ENCODE results near the gene DLL4. TPM values are rescaled to one million over a fixed set of nuclear protein-coding genes. Genes with fewer than 3 reads are reported as not detected.

DLL4 gene
- total RNA-seq, 1 donor from 2014 or later = 11.6 TPM

GRCh38 chr15:40976819-40977218 lies 47.7 kb downstream of the DLL4 start:
- DNase-seq (no peak), ATAC-seq (no peak)
- intact Hi-C loops (cut with micrococcal nuclease) = no loop called here

GRCh38 chr15:40978141-40978540 lies 49.0 kb downstream of the DLL4 start:
- DNase-seq (no peak), ATAC-seq (peak; percentile 46)
- intact Hi-C loops (cut with micrococcal nuclease) = no loop called here

GRCh38 chr15:40978562-40978961 lies 49.4 kb downstream of the DLL4 start:
- ATAC-seq = no peak
- intact Hi-C loops (cut with micrococcal nuclease) = no loop called here
- DNase-seq = no peak

DNA sequence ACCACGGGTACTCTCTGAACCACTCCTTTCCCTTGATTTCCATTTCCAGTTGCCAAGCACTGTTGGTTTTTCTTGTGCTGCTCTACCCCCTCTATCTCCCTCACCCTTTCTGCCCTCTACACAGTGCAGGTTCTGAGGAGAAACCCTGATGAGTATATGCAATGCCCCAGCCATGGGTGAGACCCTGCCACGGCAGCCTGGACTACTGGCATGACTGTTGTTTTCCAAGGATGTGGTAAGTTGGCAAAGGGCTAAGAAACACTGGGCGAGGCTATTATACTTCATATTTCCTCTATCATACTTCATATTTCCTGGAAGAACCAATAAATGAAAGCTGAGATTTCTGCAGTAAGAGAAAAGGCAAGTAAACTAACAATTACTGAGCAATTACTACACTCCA lies 52.0 kb downstream of the DLL4 start:
- ATAC-seq (no peak), DNase-seq (no peak)
- intact Hi-C loops (cut with micrococcal nuclease) = no loop called here

GRCh38 chr15:40982855-40983254 lies 53.7 kb downstream of the DLL4 start:
- intact Hi-C loops (cut with micrococcal nuclease) = no loop called here
- ATAC-seq = no peak
- DNase-seq = no peak

- intact Hi-C loops (cut with micrococcal nuclease) = no loop called here
- ATAC-seq (no peak), DNase-seq (no peak)
Observed at GRCh38 chr15:40984406-40984805, 55.3 kb downstream of the DLL4 start.

GRCh38 chr15:40984964-40985363 lies 55.8 kb downstream of the DLL4 start:
- DNase-seq = no peak
- intact Hi-C loops (cut with micrococcal nuclease) = no loop called here
- no peak for ATAC-seq

- DNase-seq = no peak
- intact Hi-C loops (cut with micrococcal nuclease) = no loop called here
- no peak for ATAC-seq
Observed at GRCh38 chr15:40985541-40986330, 56.6 kb downstream of the DLL4 start.

DNA sequence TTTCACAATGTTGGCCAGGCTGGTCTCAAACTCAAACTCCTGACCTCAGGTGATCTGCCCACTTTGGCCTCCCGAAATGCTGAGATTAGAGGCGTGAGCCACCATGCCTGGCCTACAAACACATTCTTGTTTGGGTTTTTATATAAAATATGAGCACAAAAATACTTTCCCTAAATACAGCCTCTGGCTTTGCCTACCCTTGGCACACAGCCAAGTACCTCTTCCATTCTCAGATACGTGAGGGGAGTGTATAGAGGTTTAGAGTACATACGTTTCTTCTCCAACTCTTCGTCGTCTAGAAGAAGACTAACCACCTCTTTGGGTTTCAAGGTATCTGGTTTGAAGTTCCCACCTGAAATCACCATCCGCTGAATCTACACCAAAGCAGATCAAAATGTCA lies 57.7 kb downstream of the DLL4 start:
- DNase-seq = no peak
- no peak for ATAC-seq
- intact Hi-C loops (cut with micrococcal nuclease) = no loop called here

DNA sequence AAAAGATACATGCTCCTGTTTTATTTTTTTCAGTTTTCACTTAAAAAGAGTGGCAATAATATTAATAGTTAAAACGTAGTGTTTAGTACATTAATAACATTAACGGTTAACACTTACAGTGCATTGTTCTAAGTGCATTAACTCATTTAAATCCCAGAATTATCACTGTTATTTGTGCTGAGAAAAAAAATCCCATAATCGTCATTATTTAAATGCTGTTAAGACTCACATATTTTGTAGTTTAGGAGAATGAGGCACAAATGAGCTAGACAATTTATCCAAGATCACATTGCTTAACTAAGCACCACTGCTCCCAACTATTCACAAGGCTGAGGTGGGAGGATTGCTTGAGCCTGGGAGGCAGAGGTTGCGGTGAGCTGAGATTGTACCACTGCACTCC lies 59.0 kb downstream of the DLL4 start:
- ATAC-seq (no peak), DNase-seq (no peak)
- intact Hi-C loops (cut with micrococcal nuclease) = no loop called here

Other genes starting within 250 kb of the DLL4 start
- gene RAD51, start 234.2 kb upstream of the DLL4 start, total RNA-seq = 1.5 TPM
- 17.9 TPM for gene RMDN3, start 174.1 kb upstream of the DLL4 start, total RNA-seq
- 5.6 TPM for gene GCHFR, start 165.3 kb upstream of the DLL4 start, total RNA-seq
- not detected for gene C15orf62, start 159.4 kb upstream of the DLL4 start, total RNA-seq
- 30.9 TPM for gene ZFYVE19, start 122.3 kb upstream of the DLL4 start, total RNA-seq
- gene DNAJC17, start 121.9 kb upstream of the DLL4 start, total RNA-seq = 16.2 TPM
- not detected for gene PPP1R14D, start 100.6 kb upstream of the DLL4 start, total RNA-seq
- gene SPINT1, start 85.3 kb upstream of the DLL4 start, total RNA-seq = 1.0 TPM
- not detected for gene RHOV, start 55.1 kb upstream of the DLL4 start, total RNA-seq
- gene VPS18, start 34.9 kb upstream of the DLL4 start, total RNA-seq = 22.7 TPM
- 2.2 TPM for gene CHAC1, start 24.1 kb downstream of the DLL4 start, total RNA-seq
- gene INO80, start 186.9 kb downstream of the DLL4 start, total RNA-seq = 10.6 TPM